DOHH2 (cell line): Measurements from ENCODE around the gene ROR1.

Experiments used
- H3F3A ChIP-seq: fragments of 200-600 bp; sonication (generic), shearing (Covaris generic); 2 replicates; pipeline ENCODE4 v1.6.0; 2016; ENCODE audit warnings: antibody characterized with exemption, mild to moderate bottlenecking; ENCODE audit not compliant: control insufficient read depth, insufficient read depth
- H3K27ac ChIP-seq: fragments of 200-600 bp; sonication (generic); 2 replicates; pipeline ENCODE4 v1.5.1; 2014; ENCODE audit warnings: low read depth, mild to moderate bottlenecking, low read length, moderate library complexity
- H3K27me3 ChIP-seq: fragments of 200-600 bp; sonication (generic); 2 replicates; pipeline ENCODE4 v1.6.1; 2014; ENCODE audit warnings: mild to moderate bottlenecking, low read length, mixed read lengths; ENCODE audit not compliant: control insufficient read depth
- H3K36me3 ChIP-seq: fragments of 200-600 bp; sonication (generic); 2 replicates; pipeline ENCODE4 v1.6.1; 2014; ENCODE audit warnings: mild to moderate bottlenecking, low read length, moderate library complexity, mixed read lengths; ENCODE audit not compliant: control insufficient read depth
- H3K4me1 ChIP-seq: fragments of 200-600 bp; sonication (generic); 2 replicates; pipeline ENCODE4 v1.6.1; 2014; ENCODE audit warnings: mild to moderate bottlenecking, low read length, mixed read lengths; ENCODE audit not compliant: control insufficient read depth
- H3K4me2 ChIP-seq: fragments of 200-600 bp; sonication (generic); 2 replicates; pipeline ENCODE4 v1.6.0; 2014; ENCODE audit warnings: mild to moderate bottlenecking, low read length, moderate library complexity
- H3K4me3 ChIP-seq: fragments of 200-600 bp; sonication (generic); 2 replicates; pipeline ENCODE4 v1.5.1; 2014; ENCODE audit warnings: mild to moderate bottlenecking, low read length, mixed read lengths
- H3K79me2 ChIP-seq: fragments of 200-600 bp; sonication (generic); 2 replicates; pipeline ENCODE4 v1.6.1; 2014; ENCODE audit warnings: mild to moderate bottlenecking, low read length, mixed read lengths; ENCODE audit not compliant: control insufficient read depth
- H3K9me2 ChIP-seq: fragments of 200-600 bp; sonication (generic); replicated peaks from 2 replicates; pipeline ENCODE4 v1.6.1; 2014; ENCODE audit warnings: mild to moderate bottlenecking, low read length, mixed read lengths; ENCODE audit not compliant: control insufficient read depth
- H3K9me3 ChIP-seq: fragments of 200-600 bp; sonication (generic); 2 replicates; pipeline ENCODE4 v1.6.1; 2014; ENCODE audit warnings: antibody characterized with exemption, low read length, mixed read lengths; ENCODE audit not compliant: control insufficient read depth, insufficient read depth
- H4K20me1 ChIP-seq: fragments of 200-600 bp; sonication (generic); 2 replicates; pipeline ENCODE4 v1.6.0; 2014; ENCODE audit warnings: low read depth, mild to moderate bottlenecking, antibody characterized with exemption, low read length, moderate library complexity; ENCODE audit not compliant: control insufficient read depth, insufficient read depth
- CTCF ChIP-seq: fragments of 200-600 bp; sonication (generic); IDR thresholded peaks from one replicate; pipeline ENCODE4 v1.5.1; 2014; ENCODE audit warnings: antibody characterized with exemption, mild to moderate bottlenecking, low read depth, low read length; ENCODE audit not compliant: poor library complexity, severe bottlenecking
- EZH2phosphoT487 ChIP-seq: fragments of 200-600 bp; sonication (generic); IDR thresholded peaks from 2 replicates; pipeline ENCODE4 v1.6.1; 2017; ENCODE audit warnings: borderline replicate concordance, mild to moderate bottlenecking, antibody characterized with exemption, low read length, moderate library complexity, mixed read lengths

The ROR1 gene

GRCh38 chr1:64060611-64061302 is 286.9 kb downstream of the ROR1 start:
- Histone ChIP-seq H3K4me2 (no peak overlapping the region), H3K36me3 (no peaks in the 10 kb centered on the region), H3K27ac (no peak overlapping the region), H3K27me3 (no peaks in the 10 kb centered on the region; the same call in 1 of the 2 replicates), H3K9me3 (no peaks in the 10 kb centered on the region), H3K79me2 (no peaks in the 10 kb centered on the region), H3K4me1 (no peaks in the 10 kb centered on the region), H4K20me1 (no peaks in the 10 kb centered on the region), H3K4me3 (no peak overlapping the region), H3F3A (no peaks in the 10 kb centered on the region), H3K9me2 (no peaks in the 10 kb centered on the region)
- TF ChIP-seq CTCF (no peak), EZH2phosphoT487 (no peak)

- no peaks in the 10 kb centered on the region for H3K36me3 ChIP-seq
- no peak overlapping the region for H3K4me2 ChIP-seq
- H3K79me2 ChIP-seq, result no peaks in the 10 kb centered on the region
- no peaks in the 10 kb centered on the region for H3K9me3 ChIP-seq
- no peaks in the 10 kb centered on the region for H3K9me2 ChIP-seq
- H3K4me1 ChIP-seq, result no peaks in the 10 kb centered on the region
- no peaks in the 10 kb centered on the region for H3F3A ChIP-seq
- H3K4me3 ChIP-seq, result no peak overlapping the region
- no peaks in the 10 kb centered on the region; the same call in 1 of the 2 replicates for H3K27me3 ChIP-seq
- no peak overlapping the region for H3K27ac ChIP-seq
- H4K20me1 ChIP-seq, result no peaks in the 10 kb centered on the region
- TF ChIP-seq CTCF (no peak), EZH2phosphoT487 (no peak)
Measured at GRCh38 chr1:64061430-64062104, 287.8 kb downstream of the ROR1 start.

GRCh38 chr1:64062529-64062928 is 288.7 kb downstream of the ROR1 start:
- Histone ChIP-seq H3K27ac (no peak overlapping the region), H3K9me2 (no peaks in the 10 kb centered on the region), H3K4me3 (no peak overlapping the region), H4K20me1 (no peaks in the 10 kb centered on the region), H3K9me3 (no peaks in the 10 kb centered on the region), H3K27me3 (no peaks in the 10 kb centered on the region; the same call in 1 of the 2 replicates), H3K4me1 (no peaks in the 10 kb centered on the region), H3K4me2 (no peak overlapping the region), H3F3A (no peaks in the 10 kb centered on the region), H3K79me2 (no peaks in the 10 kb centered on the region), H3K36me3 (no peaks in the 10 kb centered on the region)
- TF ChIP-seq EZH2phosphoT487 (no peak), CTCF (no peak)
